IMR-90 (cell line): ENCODE data around the gene LRP3.

Source experiments
- BHLHE40 ChIP-seq: fragments of 150-350 bp; IDR thresholded peaks from 2 replicates; pipeline ENCODE4 v1.6.1; 2016; ENCODE audit warnings: mild to moderate bottlenecking, low read depth, low read length
- MXI1 ChIP-seq: IDR thresholded peaks from 2 replicates; pipeline ENCODE4 v1.6.1; 2012; ENCODE audit warnings: low read depth, mild to moderate bottlenecking, low read length, moderate library complexity, borderline replicate concordance
- POLR2A ChIP-seq: IDR thresholded peaks from 2 replicates; pipeline ENCODE4 v1.6.1; 2012; ENCODE audit warnings: mild to moderate bottlenecking, low read depth, low read length
- RFX5 ChIP-seq: IDR thresholded peaks from 2 replicates; pipeline ENCODE4 v1.8.0; 2012; ENCODE audit warnings: low read depth, mild to moderate bottlenecking, low read length, moderate library complexity
- SMC3 ChIP-seq: fragments of 150-350 bp; IDR thresholded peaks from 2 replicates; pipeline ENCODE4 v1.6.1; 2016; ENCODE audit warnings: low read depth, mild to moderate bottlenecking, antibody characterized with exemption, low read length, moderate library complexity
- TF ChIP-seq, protein P1 (sequence below): conservative IDR thresholded peaks from 2 replicates; pipeline ENCODE4 v1.5.1; 2012; ENCODE audit warnings: mild to moderate bottlenecking, low read depth, low read length, improper control_type of control experiment
- TF ChIP-seq, protein P2 (sequence below): fragments of 150-350 bp; IDR thresholded peaks from 2 replicates; pipeline ENCODE4 v1.6.1; 2017; ENCODE audit warnings: mild to moderate bottlenecking, antibody characterized with exemption, low read length, low read depth

DNA sequence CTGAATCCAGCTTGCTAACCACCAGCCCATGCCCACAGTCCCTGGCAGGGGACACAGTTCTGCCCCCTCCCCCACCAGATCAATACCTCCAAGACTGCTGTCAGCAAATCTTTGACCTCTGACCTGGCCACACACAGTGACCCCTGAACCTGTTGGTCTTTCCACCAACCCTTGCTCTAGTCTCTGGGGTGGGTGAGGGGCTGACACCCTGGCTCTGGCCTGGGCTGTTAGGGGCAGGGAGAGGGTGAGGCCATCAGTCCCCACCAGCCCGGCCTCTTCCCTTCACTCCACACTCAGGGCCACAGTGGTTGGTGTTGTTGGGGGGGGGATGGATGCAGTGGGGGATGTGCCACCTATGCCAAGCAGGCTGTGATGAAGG is 53.3 kb downstream of the LRP3 start:
- TF ChIP-seq, protein P1, sequence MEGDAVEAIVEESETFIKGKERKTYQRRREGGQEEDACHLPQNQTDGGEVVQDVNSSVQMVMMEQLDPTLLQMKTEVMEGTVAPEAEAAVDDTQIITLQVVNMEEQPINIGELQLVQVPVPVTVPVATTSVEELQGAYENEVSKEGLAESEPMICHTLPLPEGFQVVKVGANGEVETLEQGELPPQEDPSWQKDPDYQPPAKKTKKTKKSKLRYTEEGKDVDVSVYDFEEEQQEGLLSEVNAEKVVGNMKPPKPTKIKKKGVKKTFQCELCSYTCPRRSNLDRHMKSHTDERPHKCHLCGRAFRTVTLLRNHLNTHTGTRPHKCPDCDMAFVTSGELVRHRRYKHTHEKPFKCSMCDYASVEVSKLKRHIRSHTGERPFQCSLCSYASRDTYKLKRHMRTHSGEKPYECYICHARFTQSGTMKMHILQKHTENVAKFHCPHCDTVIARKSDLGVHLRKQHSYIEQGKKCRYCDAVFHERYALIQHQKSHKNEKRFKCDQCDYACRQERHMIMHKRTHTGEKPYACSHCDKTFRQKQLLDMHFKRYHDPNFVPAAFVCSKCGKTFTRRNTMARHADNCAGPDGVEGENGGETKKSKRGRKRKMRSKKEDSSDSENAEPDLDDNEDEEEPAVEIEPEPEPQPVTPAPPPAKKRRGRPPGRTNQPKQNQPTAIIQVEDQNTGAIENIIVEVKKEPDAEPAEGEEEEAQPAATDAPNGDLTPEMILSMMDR: no peak
- TF ChIP-seq, protein P2, sequence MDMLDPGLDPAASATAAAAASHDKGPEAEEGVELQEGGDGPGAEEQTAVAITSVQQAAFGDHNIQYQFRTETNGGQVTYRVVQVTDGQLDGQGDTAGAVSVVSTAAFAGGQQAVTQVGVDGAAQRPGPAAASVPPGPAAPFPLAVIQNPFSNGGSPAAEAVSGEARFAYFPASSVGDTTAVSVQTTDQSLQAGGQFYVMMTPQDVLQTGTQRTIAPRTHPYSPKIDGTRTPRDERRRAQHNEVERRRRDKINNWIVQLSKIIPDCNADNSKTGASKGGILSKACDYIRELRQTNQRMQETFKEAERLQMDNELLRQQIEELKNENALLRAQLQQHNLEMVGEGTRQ: no peak
- TF ChIP-seq BHLHE40: no peak
- no peak for TF ChIP-seq MXI1
- no peak for TF ChIP-seq POLR2A
- no peak for TF ChIP-seq RFX5
- TF ChIP-seq SMC3: no peak
